GM12878 (cell line): ENCODE measurements around the gene ENSA. TPM values are rescaled to one million over a fixed set of nuclear protein-coding genes. Genes with fewer than 3 reads are reported as not detected.
A peak's percentile ranks its signal among the peaks of the same experiment; 100 is the strongest.
"Not testable (repeated sequence)": the region's sequence is repeated elsewhere in the genome, so short reads cannot be mapped to it uniquely, and the experiment has no call there.

Experiments
- ATAC-seq: fragments of 200-7000 bp; cut with Tn5 transposase; 3 replicates; pipeline ENCODE4 v1.9.1; 2020; ENCODE audit warnings: mild to moderate bottlenecking, moderate library complexity
- BruUV-seq: library from RNA; stranded (reverse); fragments of 400-500 nt; replicated peaks from 2 replicates; lab custom pipeline; 2021; lab: Mats Ljungman, UMichigan
- CTCF ChIA-PET: fragments of 300-600 bp; sonication (Branson Sonifier 250); formaldehyde crosslinking; extraction: SDS; loops from one replicate; lab custom pipeline; 2021; ENCODE audit warnings: inconsistent platforms; lab: Yijun Ruan, JAX
- POLR2A ChIA-PET: fragments of 350-600 bp; formaldehyde crosslinking; extraction: SDS; loops from one replicate; lab custom pipeline; 2021; ENCODE audit warnings: inconsistent platforms; lab: Charles Lee
- RAD21 ChIA-PET: fragments of 300-600 bp; sonication (Branson Sonifier 250); formaldehyde crosslinking; loops from one replicate; lab custom pipeline; 2023; ENCODE audit warnings: antibody characterized with exemption; ENCODE audit not compliant: unreplicated experiment; lab: Charles Lee
- SMC1A ChIA-PET: fragments of 300-600 bp; sonication (Branson Sonifier 250); formaldehyde crosslinking; loops from one replicate; lab custom pipeline; 2023; ENCODE audit not compliant: unreplicated experiment, uncharacterized antibody; lab: Charles Lee
- DNase-seq: peaks from one replicate; pipeline ENCODE4 v3.0.0-alpha.2; 2011; ENCODE audit warnings: low read depth, low spot score
- FAIRE-seq: peaks from 3 replicates; lab custom pipeline; 2011; peaks lifted over from hg19 to GRCh38; lab: Jason Lieb, UNC
- H2AFZ ChIP-seq: 2 replicates; pipeline ENCODE4 v1.6.0; 2011; ENCODE audit warnings: low read depth, low read length, control low read depth; ENCODE audit not compliant: control insufficient read depth
- H3K27ac ChIP-seq: 2 replicates; pipeline ENCODE4 v1.5.1; 2011; ENCODE audit warnings: control low read depth; ENCODE audit not compliant: control insufficient read depth, insufficient read depth
- H3K27me3 ChIP-seq, 2 experiments: replicated peaks in 1 of 2; 2 replicates each; pipeline versions ENCODE4 v1.6.0 to v1.6.1; 2011; ENCODE audit warnings: low read length in 1 of 2; ENCODE audit not compliant: control insufficient read depth in 2 of 2, insufficient read depth in 2 of 2
- H3K36me3 ChIP-seq, 2 experiments: 2 replicates each; pipeline ENCODE4 v1.5.1; 2011; ENCODE audit warnings: low read length in 1 of 2; ENCODE audit not compliant: control insufficient read depth in 2 of 2, insufficient read depth in 2 of 2
- H3K4me1 ChIP-seq: 2 replicates; pipeline ENCODE4 v1.6.1; 2011; ENCODE audit warnings: mild to moderate bottlenecking, low read length, moderate library complexity, mixed read lengths; ENCODE audit not compliant: control insufficient read depth, insufficient read depth
- H3K4me2 ChIP-seq: 2 replicates; pipeline ENCODE4 v1.6.0; 2011; ENCODE audit warnings: control low read depth; ENCODE audit not compliant: control insufficient read depth, insufficient read depth
- H3K4me3 ChIP-seq: fragments of 200-600 bp; sonication (generic); 2 replicates; pipeline ENCODE4 v1.5.1; 2016
- H3K79me2 ChIP-seq: 2 replicates; pipeline ENCODE4 v1.6.0; 2011; ENCODE audit warnings: low read length; ENCODE audit not compliant: control insufficient read depth, insufficient read depth
- H3K9ac ChIP-seq: 2 replicates; pipeline ENCODE4 v1.8.0; 2011; ENCODE audit warnings: low read length, control low read depth, mixed read lengths; ENCODE audit not compliant: control insufficient read depth, insufficient read depth
- H3K9me3 ChIP-seq: replicated peaks from 3 replicates; pipeline ENCODE4 v1.5.1; 2011; ENCODE audit warnings: mild to moderate bottlenecking, low read length; ENCODE audit not compliant: control insufficient read depth, insufficient read depth
- H4K20me1 ChIP-seq: 2 replicates; pipeline ENCODE4 v1.6.0; 2011; ENCODE audit not compliant: control insufficient read depth, insufficient read depth
- KAT2A ChIP-seq: conservative IDR thresholded peaks from 2 replicates; pipeline ENCODE4 v1.6.1; 2011; ENCODE audit warnings: low read depth, low read length; ENCODE audit not compliant: control insufficient read depth
- RUNX3 ChIP-seq: IDR thresholded peaks from 2 replicates; pipeline ENCODE4 v1.6.1; 2012; ENCODE audit warnings: low read length, inconsistent platforms
- SP1 ChIP-seq: IDR thresholded peaks from one replicate; pipeline ENCODE4 v1.6.1; 2011; ENCODE audit warnings: low read depth, low read length
- ZBTB11 ChIP-seq: fragments of 450-650 bp; formaldehyde crosslinking; IDR thresholded peaks from 2 replicates; pipeline ENCODE4 v1.5.0; 2022; ENCODE audit warnings: mild to moderate bottlenecking, missing genetic modification characterization
- ZNF24 ChIP-seq: fragments of 450-650 bp; IDR thresholded peaks from 2 replicates; pipeline ENCODE4 v1.6.1; 2017; ENCODE audit warnings: antibody characterized with exemption, mild to moderate bottlenecking
- WGBS: methylation state at CpG from one replicate; pipeline ENCODE4 v1.1.6; 2016; ENCODE audit warnings: low lambda C conversion rate; ENCODE audit not compliant: insufficient replicate concordance, insufficient coverage; ENCODE audit errors: missing lambda C conversion rate; 5-methylcytosine and 5-hydroxymethylcytosine counted together
- in situ Hi-C: fragments of 300-500 bp; cut with MboI; formaldehyde crosslinking; loops from 9 replicates; pipeline ENCODE4 v1.14.3; 2018; ENCODE audit warnings: mixed read lengths
- intact Hi-C: fragments of 100-400 bp; cut with micrococcal nuclease; formaldehyde crosslinking; loops from one replicate; pipeline ENCODE4 v1.14.2; 2022; ENCODE audit not compliant: unreplicated experiment
- polyA plus RNA-seq, 11 experiments: library from polyadenylated mRNA; depleted of rRNA in 4 of 11; unstranded in 6 of 11; stranded (reverse) in 5 of 11; fragments of >200 nt; fragmentation: Nextera tagmentation in 4 of 11; fragmentation: Illumina TruSeq in 1 of 11; extraction: Ambion mirVana in 4 of 11; extraction: Trizol in 1 of 11; gene quantifications; 1 replicate in 1 of 11; 2 replicates in 10 of 11; pipeline versions ENCODE4 v1.2.1 to v1.2.3, GENCODE V29; 2011 to 2016; ENCODE audit warnings: inconsistent platforms in 2 of 11, missing spikeins in 2 of 11, low read depth in 1 of 11
- total RNA-seq, 4 experiments: library from RNA; depleted of rRNA in 3 of 4; stranded (reverse); fragments of >200 nt in 3 of 4; fragmentation: Illumina TruSeq in 1 of 4; extraction: Trizol in 1 of 4; gene quantifications; 2 replicates each; pipeline versions ENCODE4 v1.2.1 to v1.2.3, GENCODE V29; 2013 to 2021

Gene ENSA
- total and polyA plus RNA-seq, 10 of the 15 experiments (the other 5 are each of a cell fraction or from before 2014, with no cell fraction given), result 56.1 to 605 (median 143) TPM

DNA sequence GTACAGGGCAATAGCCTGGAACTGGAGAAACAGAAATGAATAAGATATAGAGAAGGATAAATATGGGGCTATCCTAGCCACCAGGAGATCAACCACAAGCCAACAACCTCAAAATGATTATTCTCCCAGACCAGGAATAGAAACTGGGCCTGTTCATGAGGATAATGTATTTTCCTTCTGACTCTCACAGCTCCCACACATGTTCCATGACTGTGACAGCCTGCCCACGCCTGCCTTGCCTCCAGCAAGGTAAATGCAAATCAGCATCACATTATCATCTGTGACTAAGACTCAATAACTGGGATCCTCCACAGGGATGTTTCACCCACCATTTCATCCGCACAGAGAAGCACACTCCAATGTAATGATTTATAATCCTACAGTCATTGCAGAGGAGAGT, 3.3 kb downstream of the ENSA start:
- no peak overlapping the region for H3K4me3 ChIP-seq
- FAIRE-seq, result no peak
- H4K20me1 ChIP-seq, result no peaks in the 10 kb centered on the region
- ChIA-PET POLR2A (interaction anchor here (0.5 to 1.5 kb wide), 3 partner anchors 14 to 65 kb away, joined by 3 to 5 read pairs (median 4); no protein-coding TSS in a partner anchor), RAD21 (interaction anchor here (6.2 kb wide), 1 partner anchor 64 kb away, joined by 90 read pairs; no protein-coding TSS in a partner anchor)
- intact Hi-C loops (loop anchor here (10.0 kb wide), 4 partner anchors 139 to 349 kb away; partner anchors contain the start of genes CERS2, CTSS, SETDB1 and TARS2), in situ Hi-C loops (no loop called here)
- DNase-seq, result no peak
- H3K27me3 ChIP-seq, result no peaks in the 10 kb centered on the region
- no peaks in the 10 kb centered on the region for H3K9me3 ChIP-seq
- no peak for TF ChIP-seq ZNF24
- no peak for TF ChIP-seq ZBTB11 (CRISPR knock-in tag)
- TF ChIP-seq RUNX3, result peak; percentile 50; the same call in 1 of the 2 replicates
- TF ChIP-seq KAT2A, result no peak
- TF ChIP-seq SP1, result no peak
- TF ChIP-seq, all 136 proteins: peak for 1
- no peak for ATAC-seq
- Histone ChIP-seq H3K27ac (no peak overlapping the region), H3K79me2 (peaks cover 36% of the 10 kb centered on the region), H3K4me1 (peaks cover 27% of the 10 kb centered on the region), H2AFZ (no peak overlapping the region), H3K36me3 (peaks cover 0 to 26% of the 10 kb centered on the region in 2 experiments), H3K9ac (no peak overlapping the region), H3K4me2 (peak overlapping the region; percentile 35; the same call in 1 of the 2 replicates)
- SMC1A ChIA-PET, result interaction anchor here (5.6 kb wide), 1 partner anchor 64 kb away, joined by 61 read pairs; no protein-coding TSS in a partner anchor
- BruUV-seq, result no TSS peak
- 61% methylated on average over 2 of the region's 2 CpGs for WGBS
- CTCF ChIA-PET, result interaction anchor here (1.5 to 5.3 kb wide), 2 partner anchors 58 to 64 kb away, joined by 3 to 95 read pairs; no protein-coding TSS in a partner anchor

GRCh38 chr1:150624546-150624945, 4.9 kb downstream of the ENSA start:
- H3K27ac ChIP-seq, DNase-seq, H4K20me1 ChIP-seq, H3K4me2 ChIP-seq, ATAC-seq, BruUV-seq, H3K27me3 ChIP-seq, H3K9me3 ChIP-seq, FAIRE-seq, in situ Hi-C loops, H2AFZ ChIP-seq, H3K9ac ChIP-seq, H3K4me3 ChIP-seq: not testable (repeated sequence)
- 0% methylated on average over 1 of the region's 1 CpG for WGBS
- SMC1A ChIA-PET, result interaction anchor here (0.8 to 18.8 kb wide), 3 partner anchors 10 to 61 kb away, joined by 3 to 367 read pairs (median 3); no protein-coding TSS in a partner anchor
- POLR2A ChIA-PET, result interaction anchor here (1.2 to 8.7 kb wide), 2 partner anchors 44 to 62 kb away, joined by 3 to 67 read pairs; no protein-coding TSS in a partner anchor
- RAD21 ChIA-PET, result interaction anchor here (0.7 to 7.4 kb wide), 3 partner anchors 45 to 62 kb away, joined by 3 to 149 read pairs (median 4); partner anchors contain the start of gene MCL1
- peaks cover 0 to 36% of the 10 kb centered on the region in 2 experiments for H3K36me3 ChIP-seq
- peaks cover 34% of the 10 kb centered on the region for H3K79me2 ChIP-seq
- intact Hi-C loops, result loop anchor here (10.0 kb wide), 4 partner anchors 140 to 350 kb away; partner anchors contain the start of genes CERS2, CTSS, SETDB1 and TARS2
- H3K4me1 ChIP-seq, result peaks cover 28% of the 10 kb centered on the region
- CTCF ChIA-PET, result interaction anchor here (0.6 to 14.0 kb wide), 2 partner anchors 60 to 314 kb away, joined by 3 to 390 read pairs; no protein-coding TSS in a partner anchor
